HL-60 (cell line): ENCODE measurements around the gene POLE.

Experiments
- DNase-seq, 2 experiments: peaks; one replicate each; pipeline ENCODE4 v3.0.0-alpha.2; 2010 to 2020; ENCODE audit warnings: low read depth in 1 of 2, low spot score in 1 of 2
- H3K27ac ChIP-seq: fragments of 250-450 bp; sonication (Bioruptor Pico); replicated peaks from 2 replicates; pipeline ENCODE4 v1.5.1; 2020; ENCODE audit warnings: mild to moderate bottlenecking, moderate library complexity
- H3K27me3 ChIP-seq: fragments of 250-450 bp; sonication (Bioruptor Pico); 2 replicates; pipeline ENCODE4 v1.5.1; 2021; ENCODE audit warnings: mild to moderate bottlenecking, moderate library complexity; ENCODE audit not compliant: insufficient read depth, poor library complexity, severe bottlenecking
- H3K4me3 ChIP-seq: replicated peaks from 2 replicates; pipeline ENCODE4 v1.5.1; 2011; ENCODE audit warnings: mild to moderate bottlenecking, control low read depth, low read length; ENCODE audit not compliant: insufficient read depth
- CTCF ChIP-seq: IDR thresholded peaks from one replicate; pipeline ENCODE4 v1.5.1; 2011; ENCODE audit warnings: low read length, control low read depth, inconsistent platforms; ENCODE audit not compliant: insufficient read depth
- GABPA ChIP-seq: IDR thresholded peaks from 2 replicates; pipeline ENCODE4 v1.6.1; 2012; ENCODE audit warnings: low read depth
- POLR2AphosphoS5 ChIP-seq: IDR thresholded peaks from 2 replicates; pipeline ENCODE4 v1.6.1; 2012; ENCODE audit warnings: low read depth
- SPI1 ChIP-seq: IDR thresholded peaks from 2 replicates; pipeline ENCODE4 v1.6.1; 2012; ENCODE audit warnings: low read depth, mild to moderate bottlenecking, borderline replicate concordance
- TF ChIP-seq, protein P1 (sequence below): IDR thresholded peaks from 2 replicates; pipeline ENCODE4 v1.6.1; 2012; ENCODE audit warnings: low read depth; ENCODE audit not compliant: insufficient replicate concordance

The POLE gene

DNA sequence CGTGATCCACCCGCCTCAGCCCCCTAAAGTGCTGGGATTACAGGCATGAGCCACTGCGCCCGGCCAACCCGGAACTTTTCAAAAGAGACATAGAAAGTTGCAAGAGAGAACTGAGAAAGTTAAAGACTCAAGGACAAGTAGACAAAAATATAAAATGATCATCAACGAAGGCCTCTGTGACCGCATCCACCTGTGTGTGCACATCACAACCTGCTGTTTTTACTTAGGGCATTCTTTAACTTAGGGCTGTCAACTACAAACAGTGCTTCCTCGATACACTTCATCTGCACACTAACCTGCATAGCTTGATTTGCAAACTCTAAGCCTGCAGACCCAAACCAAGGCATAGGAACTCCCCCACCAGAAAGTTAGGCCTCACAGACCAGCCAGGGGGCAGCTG, 53.7 kb downstream of the POLE start:
- TF ChIP-seq, protein P1, sequence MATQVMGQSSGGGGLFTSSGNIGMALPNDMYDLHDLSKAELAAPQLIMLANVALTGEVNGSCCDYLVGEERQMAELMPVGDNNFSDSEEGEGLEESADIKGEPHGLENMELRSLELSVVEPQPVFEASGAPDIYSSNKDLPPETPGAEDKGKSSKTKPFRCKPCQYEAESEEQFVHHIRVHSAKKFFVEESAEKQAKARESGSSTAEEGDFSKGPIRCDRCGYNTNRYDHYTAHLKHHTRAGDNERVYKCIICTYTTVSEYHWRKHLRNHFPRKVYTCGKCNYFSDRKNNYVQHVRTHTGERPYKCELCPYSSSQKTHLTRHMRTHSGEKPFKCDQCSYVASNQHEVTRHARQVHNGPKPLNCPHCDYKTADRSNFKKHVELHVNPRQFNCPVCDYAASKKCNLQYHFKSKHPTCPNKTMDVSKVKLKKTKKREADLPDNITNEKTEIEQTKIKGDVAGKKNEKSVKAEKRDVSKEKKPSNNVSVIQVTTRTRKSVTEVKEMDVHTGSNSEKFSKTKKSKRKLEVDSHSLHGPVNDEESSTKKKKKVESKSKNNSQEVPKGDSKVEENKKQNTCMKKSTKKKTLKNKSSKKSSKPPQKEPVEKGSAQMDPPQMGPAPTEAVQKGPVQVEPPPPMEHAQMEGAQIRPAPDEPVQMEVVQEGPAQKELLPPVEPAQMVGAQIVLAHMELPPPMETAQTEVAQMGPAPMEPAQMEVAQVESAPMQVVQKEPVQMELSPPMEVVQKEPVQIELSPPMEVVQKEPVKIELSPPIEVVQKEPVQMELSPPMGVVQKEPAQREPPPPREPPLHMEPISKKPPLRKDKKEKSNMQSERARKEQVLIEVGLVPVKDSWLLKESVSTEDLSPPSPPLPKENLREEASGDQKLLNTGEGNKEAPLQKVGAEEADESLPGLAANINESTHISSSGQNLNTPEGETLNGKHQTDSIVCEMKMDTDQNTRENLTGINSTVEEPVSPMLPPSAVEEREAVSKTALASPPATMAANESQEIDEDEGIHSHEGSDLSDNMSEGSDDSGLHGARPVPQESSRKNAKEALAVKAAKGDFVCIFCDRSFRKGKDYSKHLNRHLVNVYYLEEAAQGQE, result no peak
- no peak for TF ChIP-seq POLR2AphosphoS5
- TF ChIP-seq CTCF, result no peak
- TF ChIP-seq GABPA, result no peak
- no peak for TF ChIP-seq SPI1
- Histone ChIP-seq H3K4me3 (no peak overlapping the region), H3K27me3 (no peaks in the 10 kb centered on the region), H3K27ac (no peak overlapping the region)
- no peak for DNase-seq

GRCh38 chr12:132632521-132633228, 54.5 kb downstream of the POLE start:
- Histone ChIP-seq H3K27ac (no peak overlapping the region), H3K4me3 (no peak overlapping the region), H3K27me3 (no peaks in the 10 kb centered on the region)
- no peak for DNase-seq
- TF ChIP-seq CTCF, result no peak
- TF ChIP-seq, protein P1, result no peak
- no peak for TF ChIP-seq SPI1
- TF ChIP-seq GABPA, result no peak
- no peak for TF ChIP-seq POLR2AphosphoS5

- no peak for TF ChIP-seq SPI1
- TF ChIP-seq GABPA, result no peak
- TF ChIP-seq POLR2AphosphoS5, result no peak
- TF ChIP-seq, protein P1, result no peak
- no peak for TF ChIP-seq CTCF
- no peak overlapping the region for H3K4me3 ChIP-seq
- no peaks in the 10 kb centered on the region for H3K27me3 ChIP-seq
- no peak overlapping the region for H3K27ac ChIP-seq
- no peak for DNase-seq
Observed at GRCh38 chr12:132631666-132632065, 55.5 kb downstream of the POLE start.
